PC-3 (cell line): Measurements from ENCODE around the gene XAF1. TPM values are rescaled to one million over a fixed set of nuclear protein-coding genes. Genes with fewer than 3 reads are reported as not detected.
A peak's percentile ranks its signal among the peaks of the same experiment; 100 is the strongest.

Experiments
- ATAC-seq: fragments of 200-7000 bp; cut with Tn5 transposase; 2 replicates; pipeline ENCODE4 v1.9.1; 2020; ENCODE audit warnings: mild to moderate bottlenecking, moderate library complexity
- BruUV-seq: library from RNA; stranded (reverse); fragments of 400-500 nt; replicated peaks from 2 replicates; lab custom pipeline; 2021; lab: Mats Ljungman, UMichigan
- CTCF ChIA-PET: fragments of 300-600 bp; sonication (Branson Sonifier 250); formaldehyde crosslinking; loops from one replicate; lab custom pipeline; 2022; ENCODE audit warnings: antibody characterized with exemption; lab: Charles Lee
- POLR2A ChIA-PET: fragments of 300-600 bp; sonication (Branson Sonifier 250); formaldehyde crosslinking; loops from one replicate; lab custom pipeline; 2022; ENCODE audit warnings: antibody characterized with exemption; ENCODE audit not compliant: unreplicated experiment; lab: Charles Lee
- DNase-seq: peaks from one replicate; pipeline ENCODE4 v3.0.0-alpha.2; 2015
- H2AFZ ChIP-seq: fragments of 300-600 bp; sonication (generic); 2 replicates; pipeline ENCODE4 v1.6.0; 2016; ENCODE audit warnings: antibody characterized with exemption, low read length
- H3F3A ChIP-seq: fragments of 300-600 bp; sonication (generic); one replicate; pipeline ENCODE4 v1.6.0; 2017; ENCODE audit warnings: antibody characterized with exemption, low read length, control low read depth, mild to moderate bottlenecking; ENCODE audit not compliant: unreplicated experiment
- H3K27ac ChIP-seq: fragments of 300-600 bp; sonication (generic); 2 replicates; pipeline ENCODE4 v1.5.1; 2016; ENCODE audit warnings: mild to moderate bottlenecking, low read length
- H3K27me3 ChIP-seq: fragments of 300-600 bp; sonication (generic); 2 replicates; pipeline ENCODE4 v1.6.1; 2016; ENCODE audit warnings: low read length, mixed read lengths
- H3K36me3 ChIP-seq: fragments of 300-600 bp; sonication (generic); 2 replicates; pipeline ENCODE4 v1.6.1; 2016; ENCODE audit warnings: low read depth, mixed run types, low read length, mixed read lengths
- H3K4me1 ChIP-seq: fragments of 300-600 bp; sonication (generic); 2 replicates; pipeline ENCODE4 v1.5.1; 2016; ENCODE audit warnings: low read length; ENCODE audit not compliant: insufficient read depth
- H3K4me2 ChIP-seq: fragments of 300-600 bp; sonication (generic); 2 replicates; pipeline ENCODE4 v1.6.0; 2016; ENCODE audit warnings: low read length
- H3K4me3 ChIP-seq: fragments of 300-600 bp; sonication (generic); 2 replicates; pipeline ENCODE4 v1.5.1; 2016; ENCODE audit warnings: mild to moderate bottlenecking, low read length, mixed read lengths
- H3K79me2 ChIP-seq: fragments of 300-600 bp; sonication (generic); 2 replicates; pipeline ENCODE4 v1.6.1; 2017; ENCODE audit warnings: low read length, mixed read lengths
- H3K9ac ChIP-seq: fragments of 300-600 bp; sonication (generic); 2 replicates; pipeline ENCODE4 v1.6.0; 2016; ENCODE audit warnings: mild to moderate bottlenecking, low read length
- H3K9me2 ChIP-seq: fragments of 300-600 bp; sonication (generic); replicated peaks from 2 replicates; pipeline ENCODE4 v1.6.1; 2016; ENCODE audit warnings: mixed run types, low read length, mixed read lengths
- H3K9me3 ChIP-seq: fragments of 300-600 bp; sonication (generic); 2 replicates; pipeline ENCODE4 v1.6.1; 2016; ENCODE audit warnings: low read length, mixed read lengths
- H4K20me1 ChIP-seq: fragments of 300-600 bp; sonication (generic); 2 replicates; pipeline ENCODE4 v1.6.1; 2016; ENCODE audit warnings: low read length, mixed read lengths
- CTCF ChIP-seq: fragments of 300-600 bp; sonication (generic); conservative IDR thresholded peaks from 2 replicates; pipeline ENCODE4 v1.5.1; 2017; ENCODE audit warnings: antibody characterized with exemption, low read depth, mild to moderate bottlenecking, low read length
- EZH2 ChIP-seq: fragments of 300-600 bp; sonication (generic); IDR thresholded peaks from one replicate; pipeline ENCODE4 v1.6.1; 2017; ENCODE audit warnings: antibody characterized with exemption, mild to moderate bottlenecking, low read length; ENCODE audit not compliant: unreplicated experiment
- EZH2phosphoT487 ChIP-seq: fragments of 300-600 bp; sonication (generic); IDR thresholded peaks from 2 replicates; pipeline ENCODE4 v1.6.1; 2018; ENCODE audit warnings: mild to moderate bottlenecking, antibody characterized with exemption, low read length, borderline replicate concordance
- intact Hi-C: fragments of 100-400 bp; cut with micrococcal nuclease; formaldehyde crosslinking; loops from 2 replicates; pipeline ENCODE4 v1.9.0; 2023
- total RNA-seq: library from RNA; depleted of rRNA; stranded (reverse); fragments of >200 nt; gene quantifications from 2 replicates; pipeline ENCODE4 v1.2.3, GENCODE V29; 2014

The XAF1 gene
- total RNA-seq, 1 experiment from 2014 or later = not detected

GRCh38 chr17:6753546-6753945 is 2.3 kb upstream of the XAF1 start:
- ChIA-PET POLR2A (no interaction called here), CTCF (no interaction called here)
- Histone ChIP-seq H3K27ac (peak overlapping the region; percentile 80), H3K4me2 (no peak overlapping the region), H3K4me3 (no peak overlapping the region), H4K20me1 (no peaks in the 10 kb centered on the region), H3K27me3 (no peaks in the 10 kb centered on the region), H2AFZ (no peak overlapping the region), H3K36me3 (no peaks in the 10 kb centered on the region), H3K9me3 (no peaks in the 10 kb centered on the region), H3K79me2 (no peaks in the 10 kb centered on the region), H3K9me2 (no peaks in the 10 kb centered on the region), H3K9ac (no peak overlapping the region; the same call in 1 of the 2 replicates), H3K4me1 (peaks cover 21% of the 10 kb centered on the region), H3F3A (no peaks in the 10 kb centered on the region)
- BruUV-seq = no TSS peak
- intact Hi-C loops = no loop called here
- ATAC-seq (no peak), DNase-seq (no peak)
- TF ChIP-seq CTCF = no peak

DNA sequence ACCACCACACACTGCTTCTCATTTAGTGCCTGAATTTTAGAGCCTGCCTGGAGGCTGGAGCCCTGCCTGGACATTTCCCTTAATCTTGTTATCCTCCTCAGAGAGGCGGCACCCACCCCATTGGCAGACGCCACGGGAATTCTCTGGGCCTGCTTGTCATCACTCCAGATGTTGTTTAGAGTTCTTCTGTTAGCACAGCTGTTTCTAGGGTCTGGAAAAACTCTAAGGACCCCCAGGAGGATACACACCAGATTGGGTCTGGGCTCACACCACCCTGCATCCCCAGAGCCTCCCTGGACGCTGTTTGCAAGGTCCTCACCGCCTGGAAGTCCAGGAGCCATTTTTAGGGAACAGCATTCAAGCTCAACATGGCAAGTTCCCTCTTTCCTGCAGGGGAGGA is 565 bp upstream of the XAF1 start:
- TF ChIP-seq EZH2phosphoT487 = no peak
- no peak for TF ChIP-seq CTCF
- no peak for TF ChIP-seq EZH2
- no peak overlapping the region for H3K9ac ChIP-seq
- BruUV-seq = no TSS peak
- CTCF ChIA-PET = no interaction called here
- no peaks in the 10 kb centered on the region for H4K20me1 ChIP-seq
- peaks cover 21% of the 10 kb centered on the region for H3K4me1 ChIP-seq
- H3K27ac ChIP-seq = no peak overlapping the region
- no peaks in the 10 kb centered on the region for H3K9me3 ChIP-seq
- H3F3A ChIP-seq = no peaks in the 10 kb centered on the region
- DNase-seq (no peak), ATAC-seq (no peak)
- no peaks in the 10 kb centered on the region for H3K79me2 ChIP-seq
- H3K4me2 ChIP-seq = no peak overlapping the region
- H3K9me2 ChIP-seq = no peaks in the 10 kb centered on the region
- H2AFZ ChIP-seq = no peak overlapping the region
- no peak overlapping the region for H3K4me3 ChIP-seq
- POLR2A ChIA-PET = no interaction called here
- no peaks in the 10 kb centered on the region for H3K27me3 ChIP-seq
- no peaks in the 10 kb centered on the region for H3K36me3 ChIP-seq
- intact Hi-C loops = no loop called here

DNA sequence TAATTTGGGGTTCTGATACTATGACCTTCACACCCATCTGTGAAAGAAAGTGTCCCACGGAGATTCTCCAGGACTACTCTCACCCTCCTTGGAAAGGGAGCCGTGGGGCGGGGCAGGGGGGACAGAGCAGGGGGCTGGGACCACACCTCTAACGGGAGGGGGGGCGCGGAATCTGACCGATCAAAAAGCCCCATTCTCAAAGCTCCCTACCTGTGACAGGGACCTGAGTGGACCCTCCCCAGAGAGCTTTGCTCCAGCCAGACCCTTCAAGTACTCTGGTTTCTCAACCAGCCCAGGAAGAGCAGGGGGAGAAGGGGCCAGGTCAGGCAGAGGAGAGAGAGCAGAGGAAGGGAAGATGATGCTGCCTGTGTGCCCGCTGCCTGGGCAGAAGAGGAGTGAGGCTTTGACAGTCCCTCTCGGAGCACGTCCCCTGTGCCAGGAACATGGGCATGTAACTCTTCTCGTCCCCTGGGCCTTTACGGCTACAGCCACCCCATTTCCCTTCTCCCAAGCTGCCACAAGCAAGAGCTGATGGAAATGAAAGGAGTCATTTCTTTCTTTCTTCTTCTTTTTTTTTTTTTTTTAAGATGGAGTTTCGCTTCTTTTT is 682 bp downstream of the XAF1 start:
- Histone ChIP-seq H3K36me3 (no peaks in the 10 kb centered on the region), H2AFZ (no peak overlapping the region), H3F3A (no peaks in the 10 kb centered on the region), H3K4me3 (no peak overlapping the region), H3K79me2 (no peaks in the 10 kb centered on the region), H3K9me3 (no peaks in the 10 kb centered on the region), H3K4me1 (peaks cover 21% of the 10 kb centered on the region), H4K20me1 (no peaks in the 10 kb centered on the region), H3K9ac (no peak overlapping the region), H3K27me3 (no peaks in the 10 kb centered on the region), H3K4me2 (no peak overlapping the region), H3K9me2 (no peaks in the 10 kb centered on the region), H3K27ac (no peak overlapping the region)
- CTCF ChIA-PET = no interaction called here
- POLR2A ChIA-PET = no interaction called here
- BruUV-seq = no TSS peak
- ATAC-seq (no peak), DNase-seq (no peak)
- intact Hi-C loops = no loop called here
- no peak for TF ChIP-seq CTCF
- TF ChIP-seq EZH2phosphoT487 = no peak
- no peak for TF ChIP-seq EZH2
